NCI-H1694 (cell line): ENCODE results near the gene ERC1.
"Not testable (repeated sequence)": the region's sequence is repeated elsewhere in the genome, so short reads cannot be mapped to it uniquely, and the experiment has no call there.

Experiments used
- DNase-seq: peaks from one replicate; lab custom pipeline; 2025; lab: John Stamatoyannopoulos, UW

ERC1 gene

GRCh38 chr12:1353451-1353850, 362.4 kb downstream of the ERC1 start:
- no peak for DNase-seq

- DNase-seq: no peak
Measured at GRCh38 chr12:1355396-1355795, 364.4 kb downstream of the ERC1 start.

GRCh38 chr12:1355871-1356270, 364.8 kb downstream of the ERC1 start:
- DNase-seq: not testable (repeated sequence)

- no peak for DNase-seq
Measured at GRCh38 chr12:1356285-1356684, 365.3 kb downstream of the ERC1 start.

GRCh38 chr12:1357171-1357570, 366.1 kb downstream of the ERC1 start:
- DNase-seq: no peak

GRCh38 chr12:1357711-1358110, 366.7 kb downstream of the ERC1 start:
- DNase-seq: no peak

GRCh38 chr12:1360441-1361210, 369.6 kb downstream of the ERC1 start:
- DNase-seq: no peak

GRCh38 chr12:1362143-1362662, 371.2 kb downstream of the ERC1 start:
- no peak for DNase-seq

GRCh38 chr12:1365703-1366102, 374.7 kb downstream of the ERC1 start:
- no peak for DNase-seq

- no peak for DNase-seq
Measured at GRCh38 chr12:1367331-1368291, 376.6 kb downstream of the ERC1 start.

GRCh38 chr12:1369460-1369859, 378.4 kb downstream of the ERC1 start:
- no peak for DNase-seq

GRCh38 chr12:1369938-1370500, 379.0 kb downstream of the ERC1 start:
- DNase-seq: no peak

- no peak for DNase-seq
Measured at GRCh38 chr12:1373901-1374735, 383.1 kb downstream of the ERC1 start.

- DNase-seq: no peak
Measured at GRCh38 chr12:1375323-1375722, 384.3 kb downstream of the ERC1 start.

- DNase-seq: no peak
Measured at GRCh38 chr12:1377117-1377516, 386.1 kb downstream of the ERC1 start.

GRCh38 chr12:1377681-1378080, 386.7 kb downstream of the ERC1 start:
- DNase-seq: no peak

GRCh38 chr12:1380171-1380851, 389.3 kb downstream of the ERC1 start:
- no peak for DNase-seq

- no peak for DNase-seq
Measured at GRCh38 chr12:1382151-1382550, 391.1 kb downstream of the ERC1 start.

GRCh38 chr12:1382826-1383225, 391.8 kb downstream of the ERC1 start:
- no peak for DNase-seq

- no peak for DNase-seq
Measured at GRCh38 chr12:1383758-1384157, 392.7 kb downstream of the ERC1 start.

GRCh38 chr12:1384910-1385309, 393.9 kb downstream of the ERC1 start:
- no peak for DNase-seq
